Globus pallidus (tissue), 1 donor: ENCODE data around the gene RSRC1.
"Not testable (repeated sequence)": the region's sequence is repeated elsewhere in the genome, so short reads cannot be mapped to it uniquely, and the experiment has no call there.

Experiments used
- DNase-seq: peaks from one replicate; pipeline ENCODE4 v3.0.0-alpha.2; 2015; ENCODE audit warnings: low spot score

Gene RSRC1

GRCh38 chr3:158101335-158102241, 8.3 kb upstream of the RSRC1 start:
- DNase-seq = no peak

- no peak for DNase-seq
These were observed 7.4 kb upstream of the RSRC1 start for GRCh38 chr3:158102242-158103080.

DNA sequence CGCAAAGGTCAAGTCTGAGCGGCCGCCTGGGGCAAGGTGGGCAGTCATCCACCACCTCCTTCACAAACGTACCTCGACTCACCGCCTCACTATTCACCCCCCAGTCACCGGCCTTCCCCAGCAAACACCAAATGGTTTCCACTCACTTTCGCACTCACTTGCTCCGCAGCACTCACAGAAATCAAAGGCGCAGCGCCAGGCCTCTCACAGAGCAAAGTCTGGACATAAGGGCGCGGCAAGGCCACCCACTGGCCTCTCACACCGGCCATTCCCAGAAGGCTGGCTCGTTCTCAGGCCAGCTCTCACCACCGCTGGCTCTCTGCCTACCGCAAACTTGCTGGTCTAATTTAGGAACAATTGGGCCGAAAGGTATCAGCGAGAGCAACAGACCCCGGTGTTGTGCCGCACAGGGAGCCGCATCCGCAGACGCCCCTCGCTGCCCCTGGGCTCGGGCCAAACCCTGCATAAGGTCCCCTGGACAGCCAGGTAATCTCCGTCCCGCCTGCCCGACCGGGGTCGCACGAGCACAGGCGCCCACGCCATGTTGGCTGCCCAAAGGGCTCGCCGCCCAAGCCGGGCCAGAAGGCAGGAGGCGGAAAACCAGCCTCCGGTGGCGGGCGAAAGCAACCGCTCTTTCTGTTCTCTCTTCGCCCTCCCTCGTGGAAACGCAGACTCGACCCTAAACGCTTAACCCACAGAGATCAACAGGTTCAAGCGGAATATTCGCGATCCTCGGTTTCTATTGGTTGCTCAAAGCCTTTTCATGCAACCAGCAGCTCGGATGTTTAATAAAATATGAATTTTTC, 6.6 kb upstream of the RSRC1 start:
- no peak for DNase-seq

GRCh38 chr3:158103887-158104327, 6.0 kb upstream of the RSRC1 start:
- DNase-seq = no peak

GRCh38 chr3:158104431-158104921, 5.4 kb upstream of the RSRC1 start:
- DNase-seq = no peak

- DNase-seq = no peak
These were observed 4.7 kb upstream of the RSRC1 start for GRCh38 chr3:158105119-158105709.

- no peak for DNase-seq
These were observed 4.1 kb upstream of the RSRC1 start for GRCh38 chr3:158105710-158106253.

- no peak for DNase-seq
These were observed 3.0 kb upstream of the RSRC1 start for GRCh38 chr3:158106766-158107471.

GRCh38 chr3:158107605-158108444, 2.1 kb upstream of the RSRC1 start:
- no peak for DNase-seq

DNA sequence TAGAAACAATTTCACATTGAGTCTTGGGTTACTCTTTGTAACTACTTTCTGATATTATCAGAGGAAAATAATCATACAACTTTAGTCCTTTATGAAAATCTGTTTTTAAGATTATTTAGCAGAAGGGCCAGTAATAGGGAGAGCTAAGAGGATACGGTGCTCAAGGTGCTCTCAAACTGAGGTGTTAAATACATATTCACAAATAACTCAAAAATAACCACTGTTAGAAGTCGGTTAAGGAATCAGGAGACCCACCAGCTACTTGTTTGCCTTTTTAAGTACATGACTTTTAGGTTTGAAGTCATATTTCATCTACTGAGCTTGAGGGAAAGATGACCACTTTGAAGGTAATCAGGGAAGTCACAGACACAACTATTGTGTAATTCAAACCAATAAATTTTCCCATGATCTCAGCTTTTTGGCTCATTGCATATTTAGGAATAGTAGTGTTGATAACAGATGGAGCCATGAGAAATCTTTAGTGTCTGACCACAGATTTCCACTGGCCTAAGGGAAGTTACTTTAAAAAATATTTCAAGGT, 1.4 kb upstream of the RSRC1 start:
- no peak for DNase-seq

DNA sequence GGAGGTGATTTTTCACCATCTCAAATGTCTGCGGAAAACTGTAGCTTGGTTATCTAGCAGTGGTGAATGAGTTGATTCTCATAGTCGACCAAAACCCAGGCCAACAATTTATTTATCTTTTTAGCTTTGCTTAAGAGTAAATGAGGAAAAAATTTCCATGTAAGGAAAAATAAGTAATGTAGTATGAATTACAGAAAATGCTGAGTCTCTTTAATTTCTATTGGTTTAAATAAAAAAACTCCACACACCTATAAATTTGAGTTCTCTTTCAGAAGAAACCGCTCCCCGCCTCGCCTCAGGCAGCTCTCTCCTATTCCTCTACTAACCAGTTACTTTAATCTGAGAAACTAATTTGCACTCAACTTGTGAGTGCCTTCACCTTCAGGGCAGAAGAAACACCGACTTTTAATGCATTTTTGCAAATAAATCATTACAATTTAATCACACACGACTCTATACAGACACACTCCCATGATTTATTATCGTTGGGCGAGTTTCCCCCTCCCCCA, 540 bp upstream of the RSRC1 start:
- no peak for DNase-seq

GRCh38 chr3:158110658-158111018, 749 bp downstream of the RSRC1 start:
- no peak for DNase-seq

- no peak for DNase-seq
These were observed 2.0 kb downstream of the RSRC1 start for GRCh38 chr3:158111861-158112260.

- DNase-seq = not testable (repeated sequence)
These were observed 3.7 kb downstream of the RSRC1 start for GRCh38 chr3:158113595-158113994.

- DNase-seq = no peak
These were observed 10.4 kb downstream of the RSRC1 start for GRCh38 chr3:158120330-158120729.

- no peak for DNase-seq
These were observed 11.4 kb downstream of the RSRC1 start for GRCh38 chr3:158121295-158121694.

DNA sequence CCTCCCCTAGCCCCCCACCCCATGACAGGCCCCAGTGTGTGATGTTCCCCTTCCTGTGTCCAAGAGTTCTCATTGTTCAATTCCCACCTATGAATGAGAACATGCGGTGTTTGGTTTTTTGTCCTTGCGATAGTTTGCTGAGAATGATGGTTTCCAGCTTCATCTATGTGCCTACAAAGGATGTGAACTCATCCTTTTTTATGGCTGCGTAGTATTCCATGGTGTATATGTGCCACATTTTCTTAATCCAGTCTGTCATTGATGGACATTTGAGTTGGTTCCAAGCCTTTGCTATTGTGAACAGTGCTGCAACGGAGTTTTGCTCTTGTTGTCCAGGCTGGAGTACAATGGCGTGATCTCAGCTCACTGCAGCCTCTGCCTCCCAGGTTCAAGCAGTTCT, 12.8 kb downstream of the RSRC1 start:
- DNase-seq = not testable (repeated sequence)

- DNase-seq = no peak
These were observed 17.6 kb downstream of the RSRC1 start for GRCh38 chr3:158127250-158128219.
